Transverse colon (tissue), 4 donors: ENCODE data around the gene SINHCAF. TPM values are rescaled to one million over a fixed set of nuclear protein-coding genes. Genes with fewer than 3 reads are reported as not detected.

Source experiments
- DNase-seq: peaks from one replicate; pipeline ENCODE4 v3.0.0-alpha.2; 2019
- H3K27ac ChIP-seq, 4 donors: fragments of 200-600 bp; sonication (generic); 2 replicates each; pipeline ENCODE4 v1.5.1; 2016 to 2018; ENCODE audit warnings: inconsistent platforms in 4 of 4
- H3K27me3 ChIP-seq: fragments of 200-600 bp; sonication (generic); 2 replicates; pipeline ENCODE4 v1.5.1; 2017; ENCODE audit warnings: inconsistent platforms
- H3K36me3 ChIP-seq, 4 donors: fragments of 200-600 bp; sonication (generic); 2 replicates each; pipeline ENCODE4 v1.5.1; 2017 to 2019; ENCODE audit warnings: inconsistent platforms in 4 of 4
- H3K4me1 ChIP-seq, 4 donors: fragments of 200-600 bp; sonication (generic); 2 replicates each; pipeline ENCODE4 v1.5.1; 2017 to 2020; ENCODE audit warnings: inconsistent platforms in 4 of 4
- H3K4me3 ChIP-seq, 4 donors: fragments of 200-600 bp; sonication (generic); 1 replicate in 1 of 4; 2 replicates in 3 of 4; pipeline versions ENCODE4 v1.5.1 to v1.6.1; 2017 to 2019; ENCODE audit warnings: inconsistent platforms in 4 of 4
- H3K9me3 ChIP-seq, 2 donors: fragments of 200-600 bp; sonication (generic); 2 replicates each; pipeline ENCODE4 v1.5.1; 2017 to 2019; ENCODE audit warnings: inconsistent platforms in 2 of 2
- CTCF ChIP-seq, 5 experiments: fragments of 200-600 bp in 3 of 5; fragments of 450-650 bp in 2 of 5; sonication (generic) in 3 of 5; IDR thresholded peaks; 1 replicate in 2 of 5; 2 replicates in 3 of 5; pipeline ENCODE4 v1.5.1; 2016 to 2017; ENCODE audit warnings: antibody characterized with exemption in 5 of 5, inconsistent platforms in 3 of 5, mild to moderate bottlenecking in 2 of 5, moderate library complexity in 1 of 5
- EP300 ChIP-seq: sonication (generic); formaldehyde crosslinking; IDR thresholded peaks from one replicate; pipeline ENCODE4 v1.6.1; 2017; ENCODE audit warnings: antibody characterized with exemption, low read depth
- POLR2A ChIP-seq: fragments of 450-650 bp; IDR thresholded peaks from one replicate; pipeline ENCODE4 v1.6.1; 2016; ENCODE audit warnings: antibody characterized with exemption, mild to moderate bottlenecking, moderate library complexity
- POLR2AphosphoS5 ChIP-seq, 3 donors: sonication (generic); formaldehyde crosslinking; IDR thresholded peaks; one replicate each; pipeline ENCODE4 v1.6.1; 2016; ENCODE audit warnings: antibody characterized with exemption in 3 of 3
- WGBS, 2 donors: methylation state at CpG; one replicate each; pipeline ENCODE4 v1.1.5; 2018; ENCODE audit warnings: low coverage in 1 of 2; 5-methylcytosine and 5-hydroxymethylcytosine counted together
- in situ Hi-C, 4 donors: fragments of 200-750 bp; cut with MboI; loops; one replicate each; pipeline versions ENCODE4 v1.15.0 to v1.15.1; 2017; ENCODE audit warnings: low sequenced_read_pairs in 3 of 4, low pct_ligation_motif_present in 1 of 4, low pct_unique_long_range_greater_than_20kb in 1 of 4
- intact Hi-C: fragments of 100-400 bp; cut with DNase I; formaldehyde crosslinking; loops from one replicate; pipeline ENCODE4 v1.15.1; 2023; ENCODE audit warnings: low total_unique reads
- total RNA-seq, 4 donors: library from RNA; depleted of rRNA; stranded (reverse); fragments of >200 nt; gene quantifications; one replicate each; pipeline ENCODE4 v1.1.0, GENCODE V29; 2016

SINHCAF gene
- total RNA-seq, 4 donors from 2014 or later = 16.8 to 135 (median 64.8) TPM

- Histone ChIP-seq H3K4me3 (no peak overlapping the region), H3K4me1 (peaks cover 0 to 13% (median 6%) of the 10 kb centered on the region in 4 donors), H3K27ac (no peak overlapping the region), H3K27me3 (peaks cover 4% of the 10 kb centered on the region), H3K36me3 (no peaks in the 10 kb centered on the region), H3K9me3 (no peaks in the 10 kb centered on the region)
- 82 to 87% methylated on average over 3 to 9 of the region's 9 CpGs for WGBS, 2 donors
- DNase-seq = no peak
- in situ Hi-C loops = loop anchor here in 3 of 4 donors (10.0 to 25.0 kb wide), 5 partner anchors 124 to 401 kb away; no protein-coding TSS in a partner anchor
- TF ChIP-seq POLR2A (no peak), CTCF (IDR thresholded peaks at IDR 0.05) (no peak), POLR2AphosphoS5 (IDR thresholded peaks at IDR 0.05) (no peak), EP300 (no peak)
- intact Hi-C loops = no loop called here
These were observed 90.0 kb downstream of the SINHCAF start for GRCh38 chr12:31235868-31236395.

GRCh38 chr12:31234955-31235867 lies 90.7 kb downstream of the SINHCAF start:
- in situ Hi-C loops = loop anchor here in 3 of 4 donors (10.0 to 25.0 kb wide), 5 partner anchors 123 to 402 kb away; no protein-coding TSS in a partner anchor

GRCh38 chr12:31234053-31234840 lies 91.7 kb downstream of the SINHCAF start:
- Histone ChIP-seq H3K4me3 (no peak overlapping the region), H3K4me1 (peaks cover 0 to 21% (median 9%) of the 10 kb centered on the region in 4 donors), H3K27me3 (peaks cover 4% of the 10 kb centered on the region), H3K36me3 (no peaks in the 10 kb centered on the region), H3K9me3 (no peaks in the 10 kb centered on the region), H3K27ac (no peak overlapping the region)
- TF ChIP-seq EP300 (no peak), CTCF (IDR thresholded peaks at IDR 0.05) (no peak), POLR2A (no peak), POLR2AphosphoS5 (IDR thresholded peaks at IDR 0.05) (no peak)
- in situ Hi-C loops = loop anchor here in 3 of 4 donors (10.0 to 25.0 kb wide), 5 partner anchors 122 to 403 kb away; no protein-coding TSS in a partner anchor
- 63 to 80% methylated on average over 3 to 14 of the region's 14 CpGs for WGBS, 2 donors
- DNase-seq = no peak
- intact Hi-C loops = no loop called here

More at GRCh38 chr12:31234955-31235867, 90.7 kb downstream of the SINHCAF start:
- Histone ChIP-seq H3K36me3 (no peaks in the 10 kb centered on the region), H3K4me3 (no peak overlapping the region), H3K27me3 (peaks cover 4% of the 10 kb centered on the region), H3K27ac (no peak overlapping the region), H3K9me3 (no peaks in the 10 kb centered on the region), H3K4me1 (peaks cover 0 to 13% (median 6%) of the 10 kb centered on the region in 4 donors)
- intact Hi-C loops = no loop called here
- WGBS, 2 donors = 39 to 50% methylated on average over 2 to 9 of the region's 12 CpGs
- peak; percentile 52 to 65 (median 58) for TF ChIP-seq CTCF (IDR thresholded peaks at IDR 0.05)
- no peak for TF ChIP-seq EP300
- peak in 1 of 3 donors; percentile 19 for TF ChIP-seq POLR2AphosphoS5 (IDR thresholded peaks at IDR 0.05)
- peak; percentile 21 for DNase-seq
